ENCODE measurements around the gene FXYD1.

FXYD1 gene

DNA sequence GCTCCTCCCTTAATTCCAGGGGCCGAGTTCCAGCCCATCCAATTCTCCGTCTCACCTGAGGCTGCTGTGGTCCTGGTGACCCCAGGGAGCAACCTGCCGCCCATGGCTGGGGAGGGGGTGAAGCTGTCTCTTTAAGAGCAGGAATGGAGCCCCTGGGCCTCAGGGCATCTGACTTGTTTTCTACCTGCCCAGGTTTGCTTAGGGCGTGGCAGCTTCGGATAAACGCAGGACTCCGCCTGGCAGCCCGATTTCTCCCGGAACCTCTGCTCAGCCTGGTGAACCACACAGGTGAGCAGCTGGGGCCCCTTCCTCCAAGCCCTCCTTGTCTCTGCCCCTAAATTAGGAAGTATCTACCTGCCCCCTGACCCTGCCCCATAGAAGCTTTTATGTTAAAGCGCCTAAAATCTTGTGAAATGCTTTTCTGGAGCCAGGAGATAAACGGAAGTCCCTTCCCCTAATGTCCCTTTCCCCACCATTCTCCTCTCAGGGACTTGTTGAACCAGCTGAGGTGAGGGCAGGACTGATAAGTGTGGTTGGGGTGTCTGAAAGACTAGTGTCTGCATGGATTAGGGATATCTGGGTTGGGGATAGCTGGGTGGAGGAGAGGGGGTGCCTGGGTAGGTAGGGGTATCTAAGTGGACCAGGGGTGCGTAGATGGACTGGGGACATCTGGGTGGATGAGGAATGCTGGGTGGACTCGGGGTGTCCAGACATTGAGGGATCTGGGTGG lies 22.4 kb upstream of the FXYD1 start:
- no peak for DNase-seq (ENCODE audit: low read depth, low spot score)
- TF ChIP-seq, protein P1, sequence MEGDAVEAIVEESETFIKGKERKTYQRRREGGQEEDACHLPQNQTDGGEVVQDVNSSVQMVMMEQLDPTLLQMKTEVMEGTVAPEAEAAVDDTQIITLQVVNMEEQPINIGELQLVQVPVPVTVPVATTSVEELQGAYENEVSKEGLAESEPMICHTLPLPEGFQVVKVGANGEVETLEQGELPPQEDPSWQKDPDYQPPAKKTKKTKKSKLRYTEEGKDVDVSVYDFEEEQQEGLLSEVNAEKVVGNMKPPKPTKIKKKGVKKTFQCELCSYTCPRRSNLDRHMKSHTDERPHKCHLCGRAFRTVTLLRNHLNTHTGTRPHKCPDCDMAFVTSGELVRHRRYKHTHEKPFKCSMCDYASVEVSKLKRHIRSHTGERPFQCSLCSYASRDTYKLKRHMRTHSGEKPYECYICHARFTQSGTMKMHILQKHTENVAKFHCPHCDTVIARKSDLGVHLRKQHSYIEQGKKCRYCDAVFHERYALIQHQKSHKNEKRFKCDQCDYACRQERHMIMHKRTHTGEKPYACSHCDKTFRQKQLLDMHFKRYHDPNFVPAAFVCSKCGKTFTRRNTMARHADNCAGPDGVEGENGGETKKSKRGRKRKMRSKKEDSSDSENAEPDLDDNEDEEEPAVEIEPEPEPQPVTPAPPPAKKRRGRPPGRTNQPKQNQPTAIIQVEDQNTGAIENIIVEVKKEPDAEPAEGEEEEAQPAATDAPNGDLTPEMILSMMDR (IDR thresholded peaks at IDR 0.05; ENCODE audit: low read depth, low read length) = no peak
- no peak overlapping the region for H3K4me3 ChIP-seq (ENCODE audit: low read depth, low read length)
- in situ Hi-C loops (cut with HindIII; ENCODE audit: low sequenced_read_pairs) = no loop called here

DNA sequence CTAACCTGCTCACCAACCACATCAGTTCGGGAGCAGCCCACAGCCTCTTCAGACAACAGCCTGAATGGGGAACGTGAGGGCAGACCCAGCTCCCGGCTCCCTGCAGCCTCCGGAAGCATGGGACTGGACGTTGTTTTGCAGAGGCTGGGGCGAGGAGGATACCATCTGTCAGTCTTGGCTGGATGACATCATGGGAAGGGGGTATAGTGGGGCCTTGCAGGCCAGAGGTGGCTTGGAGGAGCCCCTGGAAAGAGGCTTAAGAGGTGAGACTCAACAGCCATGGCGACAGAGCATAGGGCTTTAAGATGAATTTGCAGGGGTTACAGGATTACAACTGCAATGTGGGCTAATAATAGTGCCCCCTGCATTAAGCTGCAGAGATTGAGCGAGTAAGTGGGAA lies 21.5 kb upstream of the FXYD1 start:
- DNase-seq (ENCODE audit: low read depth, low spot score) = no peak
- H3K4me3 ChIP-seq (ENCODE audit: low read depth, low read length) = no peak overlapping the region
- TF ChIP-seq, protein P1 (IDR thresholded peaks at IDR 0.05; ENCODE audit: low read depth, low read length) = no peak
- in situ Hi-C loops (cut with HindIII; ENCODE audit: low sequenced_read_pairs) = no loop called here

DNA sequence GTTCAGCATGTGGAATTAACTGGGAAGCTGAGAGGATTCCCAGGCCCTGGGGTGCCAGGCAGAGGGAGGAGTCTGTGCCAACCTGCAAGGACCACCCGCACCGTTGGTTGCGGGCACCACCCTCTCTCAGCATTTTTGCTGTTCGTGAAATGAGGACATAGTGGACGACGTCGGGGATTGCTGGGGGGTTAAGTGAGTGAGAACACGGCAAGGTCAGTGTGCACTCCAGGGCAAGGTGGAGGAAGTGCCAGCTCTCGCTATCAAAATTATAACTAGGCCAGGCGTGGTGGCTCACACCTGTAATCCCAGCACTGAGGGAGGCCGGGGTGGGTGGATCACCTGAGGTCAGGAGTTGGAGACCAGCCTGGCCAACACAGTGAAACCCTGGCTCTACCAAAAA lies 20.8 kb upstream of the FXYD1 start:
- no peak for DNase-seq (ENCODE audit: low read depth, low spot score)
- TF ChIP-seq, protein P1 (IDR thresholded peaks at IDR 0.05; ENCODE audit: low read depth, low read length) = no peak
- no peak overlapping the region for H3K4me3 ChIP-seq (ENCODE audit: low read depth, low read length)
- in situ Hi-C loops (cut with HindIII; ENCODE audit: low sequenced_read_pairs) = no loop called here

DNA sequence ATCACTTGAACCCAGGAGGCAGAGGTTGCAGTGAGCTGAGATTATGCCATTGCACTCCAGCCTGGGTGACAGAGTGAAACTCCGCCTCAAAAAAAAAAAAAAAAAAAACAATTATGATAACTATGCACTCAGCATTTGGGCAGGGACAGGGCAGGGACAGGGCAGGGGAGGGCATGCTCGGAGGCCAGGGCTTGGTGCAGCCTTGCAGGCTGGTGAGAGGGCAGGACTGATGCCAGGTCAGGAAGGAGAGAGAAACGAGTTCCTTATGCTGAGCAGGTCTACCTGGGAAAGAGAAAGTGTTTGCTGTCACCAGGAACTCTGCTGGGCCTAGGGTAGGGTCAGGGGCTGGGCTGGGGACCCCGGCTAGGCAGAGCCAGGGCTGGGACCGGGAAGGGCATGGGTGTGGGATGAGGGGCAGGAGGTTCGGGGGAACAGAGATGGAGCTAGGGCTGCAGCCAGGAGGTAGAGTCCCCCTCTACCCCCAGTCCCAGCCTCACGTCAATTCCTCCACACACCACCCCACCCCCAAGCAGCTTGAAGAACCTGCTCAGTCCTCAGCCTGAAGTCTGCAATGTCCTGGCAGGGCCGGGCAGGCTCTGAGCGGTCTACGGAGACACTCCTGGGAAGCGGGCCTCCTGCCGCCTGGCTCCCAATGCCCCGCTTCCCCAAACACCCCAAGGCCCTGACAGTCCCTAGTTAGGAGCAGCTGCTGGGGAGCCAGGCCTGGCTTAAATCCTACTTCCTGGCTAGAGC lies 20.2 kb upstream of the FXYD1 start:
- no peak for DNase-seq (ENCODE audit: low read depth, low spot score)
- in situ Hi-C loops (cut with HindIII; ENCODE audit: low sequenced_read_pairs) = no loop called here
- no peak overlapping the region for H3K4me3 ChIP-seq (ENCODE audit: low read depth, low read length)
- TF ChIP-seq, protein P1 (IDR thresholded peaks at IDR 0.05; ENCODE audit: low read depth, low read length) = no peak

DNA sequence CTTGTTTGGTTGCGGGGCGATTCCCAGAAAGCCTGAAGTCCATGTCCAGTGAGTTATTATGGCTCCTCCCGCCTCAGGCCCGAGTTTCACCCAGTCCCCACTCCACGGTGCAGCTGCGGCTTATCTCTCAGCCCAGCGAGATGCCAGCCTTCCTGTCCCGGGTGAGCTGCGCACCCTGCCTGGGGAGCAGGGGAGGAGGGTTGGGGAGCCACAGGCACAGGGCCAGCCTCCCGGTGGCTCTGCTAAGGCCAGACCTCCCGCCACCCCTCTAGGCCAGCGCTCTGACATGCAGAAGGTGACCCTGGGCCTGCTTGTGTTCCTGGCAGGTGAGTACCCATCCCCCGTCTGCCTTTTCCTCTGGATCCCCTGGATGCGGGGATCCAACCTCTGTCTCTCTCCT lies 19.5 kb upstream of the FXYD1 start:
- no peak for DNase-seq (ENCODE audit: low read depth, low spot score)
- in situ Hi-C loops (cut with HindIII; ENCODE audit: low sequenced_read_pairs) = no loop called here
- no peak overlapping the region for H3K4me3 ChIP-seq (ENCODE audit: low read depth, low read length)
- TF ChIP-seq, protein P1 (IDR thresholded peaks at IDR 0.05; ENCODE audit: low read depth, low read length) = no peak

DNA sequence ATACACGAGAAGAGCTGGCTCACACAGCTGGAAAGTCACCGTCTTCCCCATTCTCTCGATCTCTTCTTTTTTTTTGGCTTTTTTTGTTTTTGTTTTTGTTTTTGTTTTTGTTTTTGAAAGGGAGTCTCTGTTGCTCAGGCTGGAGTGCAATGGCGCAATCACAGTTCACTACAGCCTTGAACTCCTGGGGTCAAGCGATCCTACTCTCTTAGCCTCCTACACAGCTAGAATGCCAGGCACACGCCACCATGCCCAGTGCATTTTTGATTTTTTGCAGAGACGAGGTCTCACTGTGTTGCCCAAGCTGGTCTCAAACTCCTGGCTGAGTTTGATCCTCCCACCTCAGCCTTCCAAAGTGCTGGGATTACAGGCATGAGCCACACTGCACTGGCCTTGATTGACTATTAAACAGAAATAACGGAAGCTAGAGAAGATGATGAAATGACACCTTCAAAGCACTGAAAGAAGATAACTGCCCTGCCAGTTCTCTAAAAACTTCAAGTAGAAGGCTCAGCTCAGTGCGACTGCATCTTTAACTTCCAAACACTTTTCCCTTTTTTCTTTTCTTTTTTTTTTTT lies 19.0 kb upstream of the FXYD1 start:
- in situ Hi-C loops (cut with HindIII; ENCODE audit: low sequenced_read_pairs) = no loop called here
- no peak overlapping the region for H3K4me3 ChIP-seq (ENCODE audit: low read depth, low read length)
- DNase-seq (ENCODE audit: low read depth, low spot score) = no peak
- TF ChIP-seq, protein P1 (IDR thresholded peaks at IDR 0.05; ENCODE audit: low read depth, low read length) = no peak

Measured in astrocyte of the spinal cord (primary cell).